ENCODE data around the gene PLOD1. TPM values are rescaled to one million over a fixed set of nuclear protein-coding genes. Genes with fewer than 3 reads are reported as not detected.
"Not testable (repeated sequence)": the region's sequence is repeated elsewhere in the genome, so short reads cannot be mapped to it uniquely, and the experiment has no call there.

The PLOD1 gene
- polyA plus RNA-seq, 4 donors, result 85.2 to 118 (median 99.9) TPM

- DNase-seq (ENCODE audit: low read depth in 4 of 4, low spot score in 2 of 4), result not testable (repeated sequence)
These were observed 1.2 kb downstream of the PLOD1 start for GRCh38 chr1:11935733-11936132.

GRCh38 chr1:11938722-11939526, 4.4 kb downstream of the PLOD1 start:
- no peak for DNase-seq (ENCODE audit: low read depth in 4 of 4, low spot score in 2 of 4)

- not testable (repeated sequence) for DNase-seq (ENCODE audit: low read depth in 4 of 4, low spot score in 2 of 4)
These were observed 5.3 kb downstream of the PLOD1 start for GRCh38 chr1:11939794-11940193.

- no peak for DNase-seq (ENCODE audit: low read depth in 4 of 4, low spot score in 2 of 4)
These were observed 5.9 kb downstream of the PLOD1 start for GRCh38 chr1:11940260-11940921.

GRCh38 chr1:11942280-11942679, 7.8 kb downstream of the PLOD1 start:
- DNase-seq (ENCODE audit: low read depth in 4 of 4, low spot score in 2 of 4), result no peak

GRCh38 chr1:11943619-11944018, 9.1 kb downstream of the PLOD1 start:
- DNase-seq (ENCODE audit: low read depth in 4 of 4, low spot score in 2 of 4), result no peak

- DNase-seq (ENCODE audit: low read depth in 4 of 4, low spot score in 2 of 4), result peak in 3 of 4 donors; percentile 58 to 68 (median 60)
These were observed 9.9 kb downstream of the PLOD1 start for GRCh38 chr1:11944358-11944931.

- no peak for DNase-seq (ENCODE audit: low read depth in 4 of 4, low spot score in 2 of 4)
These were observed 12.1 kb downstream of the PLOD1 start for GRCh38 chr1:11946647-11947046.

GRCh38 chr1:11948822-11949458, 14.4 kb downstream of the PLOD1 start:
- DNase-seq (ENCODE audit: low read depth in 4 of 4, low spot score in 2 of 4), result no peak

GRCh38 chr1:11951901-11952300, 17.4 kb downstream of the PLOD1 start:
- no peak for DNase-seq (ENCODE audit: low read depth in 4 of 4, low spot score in 2 of 4)

GRCh38 chr1:11952455-11953109, 18.1 kb downstream of the PLOD1 start:
- no peak for DNase-seq (ENCODE audit: low read depth in 4 of 4, low spot score in 2 of 4)

- DNase-seq (ENCODE audit: low read depth in 4 of 4, low spot score in 2 of 4), result no peak
These were observed 20.7 kb downstream of the PLOD1 start for GRCh38 chr1:11955221-11955620.

- no peak for DNase-seq (ENCODE audit: low read depth in 4 of 4, low spot score in 2 of 4)
These were observed 22.9 kb downstream of the PLOD1 start for GRCh38 chr1:11957398-11957797.

GRCh38 chr1:11957897-11958296, 23.4 kb downstream of the PLOD1 start:
- DNase-seq (ENCODE audit: low read depth in 4 of 4, low spot score in 2 of 4), result no peak

GRCh38 chr1:11960276-11960675, 25.8 kb downstream of the PLOD1 start:
- DNase-seq (ENCODE audit: low read depth in 4 of 4, low spot score in 2 of 4), result no peak

- no peak for DNase-seq (ENCODE audit: low read depth in 4 of 4, low spot score in 2 of 4)
These were observed 26.2 kb downstream of the PLOD1 start for GRCh38 chr1:11960715-11961114.

GRCh38 chr1:11961230-11961629, 26.7 kb downstream of the PLOD1 start:
- peak in 3 of 4 donors; percentile 28 to 59 (median 56) for DNase-seq (ENCODE audit: low read depth in 4 of 4, low spot score in 2 of 4)

GRCh38 chr1:11963622-11964021, 29.1 kb downstream of the PLOD1 start:
- no peak for DNase-seq (ENCODE audit: low read depth in 4 of 4, low spot score in 2 of 4)

GRCh38 chr1:11964656-11965055, 30.1 kb downstream of the PLOD1 start:
- no peak for DNase-seq (ENCODE audit: low read depth in 4 of 4, low spot score in 2 of 4)

GRCh38 chr1:11967028-11967547, 32.6 kb downstream of the PLOD1 start:
- DNase-seq (ENCODE audit: low read depth in 4 of 4, low spot score in 2 of 4), result peak in 2 of 4 donors; percentile 20 to 39
